ENCODE data around the gene SOX3. TPM values are rescaled to one million over a fixed set of nuclear protein-coding genes. Genes with fewer than 3 reads are reported as not detected.

Gene SOX3
- total RNA-seq, 1 experiment from 2014 or later = not detected

DNA sequence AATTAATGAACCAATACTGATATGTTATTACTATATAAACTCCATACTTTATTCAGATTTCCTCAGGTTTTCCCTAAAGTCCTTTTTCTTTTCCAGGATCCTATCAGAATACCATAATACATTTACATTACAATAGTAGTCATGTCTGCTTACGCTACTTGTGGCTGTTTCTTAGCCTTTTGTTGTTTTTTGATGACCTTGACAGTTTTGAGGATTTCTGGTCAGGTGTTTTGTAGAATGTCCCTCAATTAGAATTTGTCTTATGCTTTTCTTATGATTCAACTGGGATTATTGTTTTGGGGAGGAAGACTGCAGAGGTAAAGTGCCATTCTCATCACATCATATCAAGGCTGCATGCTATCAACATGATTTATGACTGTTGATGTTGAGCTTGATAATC, 9.1 kb downstream of the SOX3 start:
- no TSS peak for BruUV-seq (replicated peaks)
- H3K9ac ChIP-seq (ENCODE audit: low read length) = no peak overlapping the region
- no peak overlapping the region for H3K27ac ChIP-seq (ENCODE audit: low read depth, low read length)
- H3K4me1 ChIP-seq (ENCODE audit: control insufficient read depth in 1 of 2, insufficient read depth in 2 of 2, low read length in 2 of 2) = no peaks in the 10 kb centered on the region
- POLR2A ChIA-PET = no interaction called here
- DNase-seq (ENCODE audit: low read depth, low spot score) = no peak
- no peak overlapping the region for H3K4me3 ChIP-seq (replicated peaks in 1 of 2; ENCODE audit: low read depth in 1 of 2, low read length in 2 of 2)
- H3K9me3 ChIP-seq (ENCODE audit: control insufficient read depth in 1 of 2, insufficient read depth in 1 of 2, low read depth in 1 of 2, low read length in 2 of 2) = no peaks in the 10 kb centered on the region
- TF ChIP-seq, protein P1, sequence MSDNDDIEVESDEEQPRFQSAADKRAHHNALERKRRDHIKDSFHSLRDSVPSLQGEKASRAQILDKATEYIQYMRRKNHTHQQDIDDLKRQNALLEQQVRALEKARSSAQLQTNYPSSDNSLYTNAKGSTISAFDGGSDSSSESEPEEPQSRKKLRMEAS (IDR thresholded peaks at IDR 0.05) = no peak
- TF ChIP-seq, protein P2, sequence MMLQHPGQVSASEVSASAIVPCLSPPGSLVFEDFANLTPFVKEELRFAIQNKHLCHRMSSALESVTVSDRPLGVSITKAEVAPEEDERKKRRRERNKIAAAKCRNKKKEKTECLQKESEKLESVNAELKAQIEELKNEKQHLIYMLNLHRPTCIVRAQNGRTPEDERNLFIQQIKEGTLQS (IDR thresholded peaks at IDR 0.05) = no peak
- TF ChIP-seq FOSL1 (IDR thresholded peaks at IDR 0.05; ENCODE audit: low read depth) = no peak
- TF ChIP-seq CEBPB (IDR thresholded peaks at IDR 0.05; ENCODE audit: low read depth) = no peak
- TF ChIP-seq, protein P3, sequence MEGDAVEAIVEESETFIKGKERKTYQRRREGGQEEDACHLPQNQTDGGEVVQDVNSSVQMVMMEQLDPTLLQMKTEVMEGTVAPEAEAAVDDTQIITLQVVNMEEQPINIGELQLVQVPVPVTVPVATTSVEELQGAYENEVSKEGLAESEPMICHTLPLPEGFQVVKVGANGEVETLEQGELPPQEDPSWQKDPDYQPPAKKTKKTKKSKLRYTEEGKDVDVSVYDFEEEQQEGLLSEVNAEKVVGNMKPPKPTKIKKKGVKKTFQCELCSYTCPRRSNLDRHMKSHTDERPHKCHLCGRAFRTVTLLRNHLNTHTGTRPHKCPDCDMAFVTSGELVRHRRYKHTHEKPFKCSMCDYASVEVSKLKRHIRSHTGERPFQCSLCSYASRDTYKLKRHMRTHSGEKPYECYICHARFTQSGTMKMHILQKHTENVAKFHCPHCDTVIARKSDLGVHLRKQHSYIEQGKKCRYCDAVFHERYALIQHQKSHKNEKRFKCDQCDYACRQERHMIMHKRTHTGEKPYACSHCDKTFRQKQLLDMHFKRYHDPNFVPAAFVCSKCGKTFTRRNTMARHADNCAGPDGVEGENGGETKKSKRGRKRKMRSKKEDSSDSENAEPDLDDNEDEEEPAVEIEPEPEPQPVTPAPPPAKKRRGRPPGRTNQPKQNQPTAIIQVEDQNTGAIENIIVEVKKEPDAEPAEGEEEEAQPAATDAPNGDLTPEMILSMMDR (IDR thresholded peaks at IDR 0.05 in 2 of 3, conservative IDR thresholded peaks at IDR 0.05 in 1 of 3; ENCODE audit: borderline replicate concordance in 1 of 3, insufficient read depth in 1 of 3, low read depth in 2 of 3, low read length in 2 of 3) = no peak
- no peak for TF ChIP-seq SRF (IDR thresholded peaks at IDR 0.05; ENCODE audit: low read depth)
- no peak for TF ChIP-seq EZH2phosphoT487 (IDR thresholded peaks at IDR 0.05; ENCODE audit: borderline replicate concordance)
- H3K27me3 ChIP-seq (ENCODE audit: insufficient read depth, low read length) = no peaks in the 10 kb centered on the region
- no peaks in the 10 kb centered on the region for H4K20me1 ChIP-seq (ENCODE audit: insufficient read depth)
- no peaks in the 10 kb centered on the region for H3K36me3 ChIP-seq (ENCODE audit: control insufficient read depth in 1 of 2, insufficient read depth in 2 of 2, low read length in 2 of 2)
- no peaks in the 10 kb centered on the region for H3K79me2 ChIP-seq (ENCODE audit: insufficient read depth, low read length)
- H3K4me2 ChIP-seq (ENCODE audit: low read length) = no peak overlapping the region
- no peaks in the 10 kb centered on the region for H3K9me2 ChIP-seq (ENCODE audit: insufficient read depth)
- RAD21 ChIA-PET (ENCODE audit: low non-redundant PET in 1 of 2, low total read pairs in 2 of 2, uncharacterized antibody in 2 of 2, unreplicated experiment in 2 of 2) = no interaction called here
- H2AFZ ChIP-seq (ENCODE audit: low read depth, low read length, poor library complexity, severe bottlenecking) = no peak overlapping the region
- ATAC-seq = no peak
- CTCF ChIA-PET = no interaction called here
- intact Hi-C loops (cut with micrococcal nuclease) = no loop called here
